Adrenal gland (tissue), 12 donors: ENCODE measurements around the gene PSMD6. TPM values are rescaled to one million over a fixed set of nuclear protein-coding genes. Genes with fewer than 3 reads are reported as not detected.

ENCODE experiments used
- DNase-seq, 7 donors: peaks; one replicate each; pipeline ENCODE4 v3.0.0-alpha.2; 2019 to 2020
- H3K27ac ChIP-seq, 5 donors: fragments of 200-600 bp; sonication (generic) in 4 of 5; 1 replicate in 3 of 5; 2 replicates in 2 of 5; pipeline versions ENCODE4 v1.5.1 to v1.8.0; 2016 to 2020; ENCODE audit warnings: mild to moderate bottlenecking in 1 of 5
- H3K27me3 ChIP-seq: fragments of 200-600 bp; 2 replicates; pipeline ENCODE4 v1.8.0; 2021
- H3K36me3 ChIP-seq, 2 donors: fragments of 200-600 bp; replicated peaks in 1 of 2; 1 replicate in 1 of 2; 2 replicates in 1 of 2; pipeline versions ENCODE4 v1.5.1 to v1.8.0; 2018 to 2022
- H3K4me1 ChIP-seq, 2 donors: fragments of 200-600 bp; replicated peaks in 1 of 2; 1 replicate in 1 of 2; 2 replicates in 1 of 2; pipeline versions ENCODE4 v1.5.1 to v1.8.0; 2018 to 2021
- H3K4me3 ChIP-seq, 4 donors: fragments of 200-600 bp; sonication (generic) in 3 of 4; one replicate each; pipeline ENCODE4 v1.5.1; 2016 to 2018
- H3K9me3 ChIP-seq, 3 donors: fragments of 200-600 bp; sonication (generic) in 1 of 3; replicated peaks in 1 of 3; 1 replicate in 2 of 3; 2 replicates in 1 of 3; pipeline versions ENCODE4 v1.5.1 to v1.8.0; 2016 to 2021
- CTCF ChIP-seq, 6 experiments: fragments of 450-650 bp in 4 of 6; fragments of 200-600 bp in 2 of 6; sonication (generic) in 1 of 6; IDR thresholded peaks; 1 replicate in 5 of 6; 2 replicates in 1 of 6; pipeline versions ENCODE4 v1.5.1 to v1.8.0; 2016 to 2021; ENCODE audit warnings: antibody characterized with exemption in 6 of 6, mild to moderate bottlenecking in 2 of 6, moderate library complexity in 1 of 6
- POLR2A ChIP-seq, 2 donors: fragments of 450-650 bp; IDR thresholded peaks; one replicate each; pipeline ENCODE4 v1.6.1; 2017; ENCODE audit warnings: antibody characterized with exemption in 2 of 2, mild to moderate bottlenecking in 2 of 2, moderate library complexity in 1 of 2
- WGBS, 4 donors: extraction: QIAGEN DNeasy Blood & Tissue Kit in 2 of 4; methylation state at CpG; one replicate each; pipeline versions ENCODE4 v1.1.5 to v1.1.7; 2013 to 2017; 5-methylcytosine and 5-hydroxymethylcytosine counted together
- intact Hi-C, 2 donors: fragments of 100-400 bp; cut with DNase I; formaldehyde crosslinking; loops; one replicate each; pipeline versions ENCODE4 v1.14.1 to v1.15.0; 2022 to 2023
- polyA plus RNA-seq, 3 donors: library from polyadenylated mRNA; stranded (reverse); fragments of 200-250 nt in 2 of 3; fragments of 350-450 nt in 1 of 3; fragmentation: Illumina TruSeq in 1 of 3; extraction: RNeasy Lipid Tissue Mini Kit (QIAGEN cat#74804) in 1 of 3; gene quantifications; one replicate each; pipeline ENCODE4 v1.2.3, GENCODE V29; 2013 to 2014
- total RNA-seq, 9 donors: library from RNA; depleted of rRNA in 4 of 9; stranded (reverse); fragments of >200 nt in 4 of 9; fragments of 120-200 nt in 1 of 9; fragmentation: NEBNext Ultra II Directional in 1 of 9; extraction: Animal tissue kit (Norgen Biotek cat#: 25700) in 1 of 9; gene quantifications; one replicate each; pipeline versions ENCODE4 v1.1.0 to v1.2.4, GENCODE V29; 2013 to 2023
- donor health status: healthy with polysubstance abuse.
- donor health status: Bipolar disorder and iron deficiency.
- donor health status: DM: yes; HTN: yes; CAD: no.
- donor health status: DM: no; HTN: no; CAD: no.
- donor health status: DM: no; HTN: no; CAD: no.
- donor health status: DM: yes; HTN: yes; CAD: no.

PSMD6 gene
- total and polyA plus RNA-seq, 12 donors: 52.8 to 206 (median 96.9) TPM

- intact Hi-C loops: no loop called here
- no peaks in the 10 kb centered on the region for H3K27me3 ChIP-seq
- peak; percentile 78 to 92 (median 90) for DNase-seq
- peaks cover 11 to 59% of the 10 kb centered on the region in 2 donors for H3K4me1 ChIP-seq
- peaks cover 0 to 87% of the 10 kb centered on the region in 2 donors for H3K36me3 ChIP-seq
- 46 to 51% (median 49%) methylated on average over 5 of the region's 5 CpGs for WGBS, 4 donors
- no peaks in the 10 kb centered on the region for H3K9me3 ChIP-seq
- no peak overlapping the region for H3K4me3 ChIP-seq
- peak overlapping the region; percentile 14 to 84 (median 63) for H3K27ac ChIP-seq
- TF ChIP-seq CTCF (IDR thresholded peaks at IDR 0.05) (no peak), POLR2A (IDR thresholded peaks at IDR 0.05) (peak in 1 of 2 donors; percentile 67)
These were observed 11.6 kb downstream of the PSMD6 start for GRCh38 chr3:64011685-64012084.

GRCh38 chr3:64010199-64010598 is 13.1 kb downstream of the PSMD6 start:
- 90 to 93% (median 91%) methylated on average over 5 of the region's 5 CpGs for WGBS, 4 donors
- peak overlapping the region in 1 of 5 donors; percentile 84 for H3K27ac ChIP-seq
- peaks cover 0 to 89% of the 10 kb centered on the region in 2 donors for H3K36me3 ChIP-seq
- H3K4me3 ChIP-seq: no peak overlapping the region
- H3K9me3 ChIP-seq: no peaks in the 10 kb centered on the region
- peaks cover 11 to 45% of the 10 kb centered on the region in 2 donors for H3K4me1 ChIP-seq
- intact Hi-C loops: no loop called here
- TF ChIP-seq POLR2A (IDR thresholded peaks at IDR 0.05) (no peak), CTCF (IDR thresholded peaks at IDR 0.05) (no peak)
- H3K27me3 ChIP-seq: no peaks in the 10 kb centered on the region
- no peak for DNase-seq

- Histone ChIP-seq H3K4me1 (peaks cover 11 to 44% of the 10 kb centered on the region in 2 donors), H3K4me3 (no peak overlapping the region), H3K9me3 (no peaks in the 10 kb centered on the region), H3K27me3 (no peaks in the 10 kb centered on the region), H3K36me3 (peaks cover 0 to 83% of the 10 kb centered on the region in 2 donors), H3K27ac (peak overlapping the region in 2 of 5 donors; percentile 17 to 84)
- no peak for DNase-seq
- intact Hi-C loops: no loop called here
- TF ChIP-seq POLR2A (IDR thresholded peaks at IDR 0.05): no peak
- TF ChIP-seq CTCF (IDR thresholded peaks at IDR 0.05): no peak
- WGBS, 4 donors: 78 to 95% (median 91%) methylated on average over 7 of the region's 7 CpGs
These were observed 13.8 kb downstream of the PSMD6 start for GRCh38 chr3:64009528-64009927.

GRCh38 chr3:64008487-64009351 is 14.6 kb downstream of the PSMD6 start:
- H3K27me3 ChIP-seq: no peaks in the 10 kb centered on the region
- TF ChIP-seq POLR2A (IDR thresholded peaks at IDR 0.05) (no peak), CTCF (IDR thresholded peaks at IDR 0.05) (no peak)
- H3K4me1 ChIP-seq: peaks cover 11 to 50% of the 10 kb centered on the region in 2 donors
- no peak for DNase-seq
- 74 to 80% (median 78%) methylated on average over 7 of the region's 7 CpGs for WGBS, 4 donors
- intact Hi-C loops: no loop called here
- peaks cover 0 to 76% of the 10 kb centered on the region in 2 donors for H3K36me3 ChIP-seq
- peak overlapping the region in 2 of 5 donors; percentile 1 to 8 for H3K27ac ChIP-seq
- no peaks in the 10 kb centered on the region for H3K9me3 ChIP-seq
- no peak overlapping the region for H3K4me3 ChIP-seq
